Esophagus (tissue), 2 donors: ENCODE measurements around the gene YJEFN3. TPM values are rescaled to one million over a fixed set of nuclear protein-coding genes. Genes with fewer than 3 reads are reported as not detected.
A peak's percentile ranks its signal among the peaks of the same experiment; 100 is the strongest.

ENCODE experiments used
- H3K27ac ChIP-seq, 2 donors: one replicate each; pipeline ENCODE4 v1.5.1; 2013; ENCODE audit warnings: low read depth in 2 of 2, mild to moderate bottlenecking in 2 of 2, inconsistent platforms in 1 of 2, low read length in 1 of 2, moderate library complexity in 1 of 2
- H3K27me3 ChIP-seq, 2 donors: one replicate each; pipeline ENCODE4 v1.6.1; 2013; ENCODE audit warnings: low read length in 2 of 2, control low read depth in 1 of 2, mild to moderate bottlenecking in 1 of 2; ENCODE audit not compliant: insufficient read depth in 2 of 2, control insufficient read depth in 1 of 2
- H3K36me3 ChIP-seq, 2 donors: one replicate each; pipeline ENCODE4 v1.6.1; 2013; ENCODE audit warnings: low read length in 1 of 2; ENCODE audit not compliant: control insufficient read depth in 2 of 2, insufficient read depth in 2 of 2
- H3K4me1 ChIP-seq, 2 donors: one replicate each; pipeline ENCODE4 v1.6.1; 2013; ENCODE audit warnings: low read length in 1 of 2; ENCODE audit not compliant: control insufficient read depth in 2 of 2, insufficient read depth in 2 of 2
- H3K4me3 ChIP-seq, 2 donors: one replicate each; pipeline ENCODE4 v1.5.1; 2013; ENCODE audit warnings: low read length in 2 of 2, mild to moderate bottlenecking in 2 of 2, low read depth in 1 of 2, moderate library complexity in 1 of 2
- H3K9me3 ChIP-seq, 2 donors: one replicate each; pipeline ENCODE4 v1.6.1; 2013; ENCODE audit warnings: mild to moderate bottlenecking in 2 of 2, low read depth in 1 of 2, low read length in 1 of 2, moderate library complexity in 1 of 2; ENCODE audit not compliant: control insufficient read depth in 2 of 2, insufficient read depth in 1 of 2
- WGBS, 2 donors: extraction: QIAGEN DNeasy Blood & Tissue Kit; methylation state at CpG; one replicate each; pipeline ENCODE4 v1.1.7; 2013; 5-methylcytosine and 5-hydroxymethylcytosine counted together
- polyA plus RNA-seq, 2 donors: library from polyadenylated mRNA; stranded (reverse); fragments of 200-250 nt; gene quantifications; one replicate each; pipeline ENCODE4 v1.2.3, GENCODE V29; 2013
- donor health status: healthy with polysubstance abuse.
- donor health status: Bipolar disorder and iron deficiency.

YJEFN3 gene
- polyA plus RNA-seq, 2 donors: 1.6 to 7.3 TPM

- H3K27ac ChIP-seq: no peak overlapping the region
- no peaks in the 10 kb centered on the region for H3K27me3 ChIP-seq
- H3K9me3 ChIP-seq: no peaks in the 10 kb centered on the region
- peaks cover 14 to 63% of the 10 kb centered on the region in 2 donors for H3K36me3 ChIP-seq
- WGBS, 2 donors: 91 to 94% methylated on average over 30 of the region's 30 CpGs
- H3K4me3 ChIP-seq: no peak overlapping the region
- no peaks in the 10 kb centered on the region for H3K4me1 ChIP-seq
These were observed 32.8 kb upstream of the YJEFN3 start for GRCh38 chr19:19495614-19496603.

GRCh38 chr19:19498255-19498991 is 30.3 kb upstream of the YJEFN3 start:
- H3K36me3 ChIP-seq: peaks cover 29 to 72% of the 10 kb centered on the region in 2 donors
- no peak overlapping the region for H3K27ac ChIP-seq
- H3K9me3 ChIP-seq: no peaks in the 10 kb centered on the region
- 94 to 95% methylated on average over 33 of the region's 33 CpGs for WGBS, 2 donors
- no peak overlapping the region for H3K4me3 ChIP-seq
- H3K27me3 ChIP-seq: no peaks in the 10 kb centered on the region
- no peaks in the 10 kb centered on the region for H3K4me1 ChIP-seq

- H3K36me3 ChIP-seq: peaks cover 29 to 71% of the 10 kb centered on the region in 2 donors
These were observed 29.3 kb upstream of the YJEFN3 start for GRCh38 chr19:19499272-19499995.

GRCh38 chr19:19500975-19501644 is 27.6 kb upstream of the YJEFN3 start:
- H3K9me3 ChIP-seq: no peaks in the 10 kb centered on the region
- H3K4me1 ChIP-seq: no peaks in the 10 kb centered on the region
- H3K4me3 ChIP-seq: no peak overlapping the region
- H3K36me3 ChIP-seq: peaks cover 34 to 74% of the 10 kb centered on the region in 2 donors
- H3K27ac ChIP-seq: no peak overlapping the region
- no peaks in the 10 kb centered on the region for H3K27me3 ChIP-seq
- 91% methylated on average over 34 of the region's 34 CpGs for WGBS, 2 donors

More at GRCh38 chr19:19499272-19499995, 29.3 kb upstream of the YJEFN3 start:
- no peaks in the 10 kb centered on the region for H3K27me3 ChIP-seq
- no peak overlapping the region for H3K27ac ChIP-seq
- H3K9me3 ChIP-seq: no peaks in the 10 kb centered on the region
- WGBS, 2 donors: 88 to 89% methylated on average over 17 to 18 of the region's 18 CpGs
- H3K4me1 ChIP-seq: no peaks in the 10 kb centered on the region
- no peak overlapping the region for H3K4me3 ChIP-seq

- Histone ChIP-seq H3K27me3 (no peaks in the 10 kb centered on the region), H3K27ac (no peak overlapping the region), H3K9me3 (no peaks in the 10 kb centered on the region), H3K4me3 (no peak overlapping the region), H3K4me1 (no peaks in the 10 kb centered on the region), H3K36me3 (peaks cover 31 to 71% of the 10 kb centered on the region in 2 donors)
- WGBS, 2 donors: 96% methylated on average over 26 of the region's 26 CpGs
These were observed 26.9 kb upstream of the YJEFN3 start for GRCh38 chr19:19501798-19502197.

- Histone ChIP-seq H3K36me3 (peaks cover 31 to 72% of the 10 kb centered on the region in 2 donors), H3K9me3 (no peaks in the 10 kb centered on the region), H3K27ac (no peak overlapping the region), H3K4me1 (no peaks in the 10 kb centered on the region), H3K4me3 (no peak overlapping the region), H3K27me3 (no peaks in the 10 kb centered on the region)
- WGBS, 2 donors: 94 to 95% methylated on average over 19 of the region's 19 CpGs
These were observed 26.4 kb upstream of the YJEFN3 start for GRCh38 chr19:19502281-19502680.

GRCh38 chr19:19502808-19503602 is 25.7 kb upstream of the YJEFN3 start:
- peaks cover 31 to 72% of the 10 kb centered on the region in 2 donors for H3K36me3 ChIP-seq

GRCh38 chr19:19504754-19505668 is 23.7 kb upstream of the YJEFN3 start:
- Histone ChIP-seq H3K4me1 (peaks cover 0 to 2% of the 10 kb centered on the region in 2 donors), H3K9me3 (no peaks in the 10 kb centered on the region), H3K27me3 (no peaks in the 10 kb centered on the region), H3K27ac (no peak overlapping the region), H3K36me3 (peaks cover 28 to 55% of the 10 kb centered on the region in 2 donors), H3K4me3 (no peak overlapping the region)
- WGBS, 2 donors: 91 to 95% methylated on average over 23 of the region's 23 CpGs

More at GRCh38 chr19:19502808-19503602, 25.7 kb upstream of the YJEFN3 start:
- no peaks in the 10 kb centered on the region for H3K4me1 ChIP-seq
- no peaks in the 10 kb centered on the region for H3K27me3 ChIP-seq
- H3K4me3 ChIP-seq: no peak overlapping the region
- no peaks in the 10 kb centered on the region for H3K9me3 ChIP-seq
- H3K27ac ChIP-seq: peak overlapping the region in 1 of 2 donors; percentile 25
- WGBS, 2 donors: 81 to 86% methylated on average over 18 of the region's 18 CpGs
